Neural cell (in vitro differentiated cells): Measurements from ENCODE around the gene SYNGR1.

ENCODE experiments used
- POLR2AphosphoS5 ChIP-seq: IDR thresholded peaks from 2 replicates; pipeline ENCODE4 v1.6.1; 2012
- TF ChIP-seq, protein P1 (sequence below): fragments of 450-650 bp; IDR thresholded peaks from 2 replicates; pipeline ENCODE4 v1.5.1; 2014; ENCODE audit warnings: antibody characterized with exemption, mild to moderate bottlenecking, moderate library complexity; ENCODE audit not compliant: poor library complexity, severe bottlenecking

DNA sequence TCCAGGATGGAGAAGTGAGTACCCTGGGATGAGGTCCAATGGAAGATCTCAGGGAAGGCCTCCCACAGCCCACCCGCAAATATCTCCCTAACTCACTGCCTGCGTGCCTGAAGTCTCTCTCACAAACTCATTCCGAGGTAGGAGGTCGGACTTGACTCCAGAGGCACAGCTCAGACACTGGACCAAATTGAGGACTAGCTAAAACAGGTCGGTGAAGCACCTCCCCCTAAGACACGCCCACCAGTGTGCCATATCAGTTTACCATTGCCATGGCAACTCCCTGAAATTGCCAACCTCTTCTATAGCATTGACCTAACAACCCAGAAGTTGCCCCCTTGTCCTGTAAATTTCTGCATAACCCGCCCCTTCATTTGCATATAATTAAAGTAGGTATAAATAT, 47.9 kb upstream of the SYNGR1 start:
- TF ChIP-seq, protein P1, sequence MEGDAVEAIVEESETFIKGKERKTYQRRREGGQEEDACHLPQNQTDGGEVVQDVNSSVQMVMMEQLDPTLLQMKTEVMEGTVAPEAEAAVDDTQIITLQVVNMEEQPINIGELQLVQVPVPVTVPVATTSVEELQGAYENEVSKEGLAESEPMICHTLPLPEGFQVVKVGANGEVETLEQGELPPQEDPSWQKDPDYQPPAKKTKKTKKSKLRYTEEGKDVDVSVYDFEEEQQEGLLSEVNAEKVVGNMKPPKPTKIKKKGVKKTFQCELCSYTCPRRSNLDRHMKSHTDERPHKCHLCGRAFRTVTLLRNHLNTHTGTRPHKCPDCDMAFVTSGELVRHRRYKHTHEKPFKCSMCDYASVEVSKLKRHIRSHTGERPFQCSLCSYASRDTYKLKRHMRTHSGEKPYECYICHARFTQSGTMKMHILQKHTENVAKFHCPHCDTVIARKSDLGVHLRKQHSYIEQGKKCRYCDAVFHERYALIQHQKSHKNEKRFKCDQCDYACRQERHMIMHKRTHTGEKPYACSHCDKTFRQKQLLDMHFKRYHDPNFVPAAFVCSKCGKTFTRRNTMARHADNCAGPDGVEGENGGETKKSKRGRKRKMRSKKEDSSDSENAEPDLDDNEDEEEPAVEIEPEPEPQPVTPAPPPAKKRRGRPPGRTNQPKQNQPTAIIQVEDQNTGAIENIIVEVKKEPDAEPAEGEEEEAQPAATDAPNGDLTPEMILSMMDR, result no peak
- TF ChIP-seq POLR2AphosphoS5, result no peak
